Measurements from ENCODE around the gene ACSS2.

The ACSS2 gene

GRCh38 chr20:34951252-34951651, 74.8 kb downstream of the ACSS2 start:
- Histone ChIP-seq H3K9me3 (ENCODE audit: control insufficient read depth, insufficient read depth, low read length) (no peaks in the 10 kb centered on the region), H3K4me1 (ENCODE audit: control insufficient read depth, insufficient read depth, low read length) (peaks cover 19% of the 10 kb centered on the region), H3K27me3 (ENCODE audit: control insufficient read depth, insufficient read depth, low read length) (no peaks in the 10 kb centered on the region), H3K27ac (ENCODE audit: low read depth, low read length) (no peak overlapping the region), H3K36me3 (ENCODE audit: control insufficient read depth, insufficient read depth, low read length) (peaks cover 22% of the 10 kb centered on the region), H3K9ac (ENCODE audit: low read depth, low read length) (no peak overlapping the region), H3K4me3 (ENCODE audit: low read depth, low read length) (no peak overlapping the region)

DNA sequence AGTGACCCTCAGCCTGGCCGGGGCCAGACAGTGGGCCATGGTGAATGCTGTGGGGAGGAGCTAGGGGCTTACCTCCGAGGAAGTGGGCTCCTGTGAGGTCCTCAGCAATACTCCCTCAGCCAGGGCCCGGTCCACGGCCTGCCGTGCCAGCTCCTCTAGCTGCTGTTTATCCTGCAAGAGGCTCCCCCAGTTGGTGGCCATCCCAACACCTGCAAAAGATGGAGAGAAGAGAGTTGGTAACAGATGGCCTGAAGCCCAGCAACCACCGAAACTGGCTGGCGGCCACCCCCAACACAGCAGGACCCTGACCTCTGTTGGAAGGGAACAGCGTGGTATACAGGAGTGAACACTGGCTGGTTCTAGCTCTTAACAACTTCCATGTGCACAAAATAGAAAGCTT, 75.2 kb downstream of the ACSS2 start:
- Histone ChIP-seq H3K4me1 (ENCODE audit: control insufficient read depth, insufficient read depth, low read length) (peaks cover 21% of the 10 kb centered on the region), H3K36me3 (ENCODE audit: control insufficient read depth, insufficient read depth, low read length) (peaks cover 19% of the 10 kb centered on the region), H3K27ac (ENCODE audit: low read depth, low read length) (no peak overlapping the region), H3K4me3 (ENCODE audit: low read depth, low read length) (no peak overlapping the region), H3K27me3 (ENCODE audit: control insufficient read depth, insufficient read depth, low read length) (no peaks in the 10 kb centered on the region), H3K9me3 (ENCODE audit: control insufficient read depth, insufficient read depth, low read length) (no peaks in the 10 kb centered on the region), H3K9ac (ENCODE audit: low read depth, low read length) (no peak overlapping the region)

DNA sequence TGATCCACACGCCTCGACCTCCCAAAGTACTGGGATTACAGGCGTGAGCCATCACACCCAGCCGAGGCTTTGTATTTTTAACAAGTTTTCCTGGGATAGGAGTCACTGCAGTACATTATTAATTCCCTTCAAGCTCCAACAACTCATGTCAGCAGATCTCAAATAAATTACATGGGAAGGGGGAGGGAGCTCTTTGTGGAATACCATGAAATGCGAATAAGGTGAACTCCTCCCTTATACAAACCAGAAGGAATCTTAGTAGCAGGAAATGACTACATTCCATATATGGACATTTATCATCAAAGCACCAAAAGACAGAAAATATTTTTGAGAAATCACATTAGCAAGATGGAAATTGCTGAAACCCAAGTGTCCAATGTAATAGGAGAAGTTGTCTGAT, 76.3 kb downstream of the ACSS2 start:
- Histone ChIP-seq H3K4me3 (ENCODE audit: low read depth, low read length) (no peak overlapping the region), H3K27ac (ENCODE audit: low read depth, low read length) (no peak overlapping the region), H3K9ac (ENCODE audit: low read depth, low read length) (no peak overlapping the region), H3K9me3 (ENCODE audit: control insufficient read depth, insufficient read depth, low read length) (no peaks in the 10 kb centered on the region), H3K36me3 (ENCODE audit: control insufficient read depth, insufficient read depth, low read length) (peaks cover 19% of the 10 kb centered on the region), H3K4me1 (ENCODE audit: control insufficient read depth, insufficient read depth, low read length) (peaks cover 21% of the 10 kb centered on the region), H3K27me3 (ENCODE audit: control insufficient read depth, insufficient read depth, low read length) (no peaks in the 10 kb centered on the region)

- Histone ChIP-seq H3K9ac (ENCODE audit: low read depth, low read length) (no peak overlapping the region), H3K36me3 (ENCODE audit: control insufficient read depth, insufficient read depth, low read length) (peaks cover 19% of the 10 kb centered on the region), H3K4me1 (ENCODE audit: control insufficient read depth, insufficient read depth, low read length) (peaks cover 21% of the 10 kb centered on the region), H3K4me3 (ENCODE audit: low read depth, low read length) (no peak overlapping the region), H3K9me3 (ENCODE audit: control insufficient read depth, insufficient read depth, low read length) (no peaks in the 10 kb centered on the region), H3K27me3 (ENCODE audit: control insufficient read depth, insufficient read depth, low read length) (no peaks in the 10 kb centered on the region), H3K27ac (ENCODE audit: low read depth, low read length) (no peak overlapping the region)
Observed at GRCh38 chr20:34953960-34954359, 77.5 kb downstream of the ACSS2 start.

- Histone ChIP-seq H3K4me3 (ENCODE audit: low read depth, low read length) (peak overlapping the region; percentile 92), H3K27ac (ENCODE audit: low read depth, low read length) (no peak overlapping the region), H3K36me3 (ENCODE audit: control insufficient read depth, insufficient read depth, low read length) (peaks cover 11% of the 10 kb centered on the region), H3K4me1 (ENCODE audit: control insufficient read depth, insufficient read depth, low read length) (peaks cover 21% of the 10 kb centered on the region), H3K9me3 (ENCODE audit: control insufficient read depth, insufficient read depth, low read length) (no peaks in the 10 kb centered on the region), H3K27me3 (ENCODE audit: control insufficient read depth, insufficient read depth, low read length) (no peaks in the 10 kb centered on the region), H3K9ac (ENCODE audit: low read depth, low read length) (peak overlapping the region; percentile 84)
Observed at GRCh38 chr20:34954904-34955230, 78.5 kb downstream of the ACSS2 start.

DNA sequence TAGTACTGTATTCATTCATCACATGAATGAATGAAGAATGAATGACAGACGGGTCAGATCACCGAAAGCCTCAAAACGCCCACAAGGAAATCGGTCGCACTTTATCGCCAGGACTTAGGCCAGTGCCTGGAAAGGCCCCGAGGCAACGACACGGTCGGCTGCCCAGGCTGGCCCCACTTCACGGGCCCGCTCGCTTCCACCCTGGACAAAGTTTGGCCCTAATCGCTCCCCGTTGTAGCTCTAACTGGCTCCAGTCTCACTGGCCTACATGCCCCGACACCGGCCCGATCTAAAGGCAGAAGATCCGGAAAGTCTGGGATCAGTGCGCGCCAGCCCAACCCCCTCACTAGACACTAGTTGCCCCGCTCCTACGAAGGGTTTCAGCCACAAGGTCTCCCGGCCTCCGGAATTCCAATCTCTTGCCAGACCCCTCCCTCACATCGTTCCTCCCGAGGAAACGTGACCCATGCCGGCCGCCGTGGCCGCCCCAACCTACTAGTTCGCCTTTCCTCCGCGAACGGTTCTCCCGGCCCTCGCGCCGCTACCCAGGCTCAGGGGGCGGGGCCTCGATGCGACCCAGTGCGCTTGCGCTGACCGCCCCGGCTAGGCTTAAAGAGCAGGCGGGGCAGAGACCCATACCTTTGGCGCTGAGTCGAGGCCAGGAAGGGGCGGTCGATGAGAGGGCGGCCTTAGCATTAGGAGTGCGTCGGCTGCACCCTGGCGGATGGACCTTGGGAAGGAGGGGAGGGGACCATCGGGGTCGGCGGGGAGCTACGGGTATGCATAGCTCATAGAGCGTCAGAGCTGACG, 79.0 kb downstream of the ACSS2 start, which contains the start of the genes GSS and MYH7B:
Gene GSS, minus strand, starts transcription at position 576 of the 810 bp plus-strand sequence. CDS start 3,954 bp downstream, outside the sequence.
Gene MYH7B, plus strand, starts transcription at position 638 of the 810 bp plus-strand sequence. CDS start 22,138 bp downstream, outside the sequence.
- no peaks in the 10 kb centered on the region for H3K9me3 ChIP-seq (ENCODE audit: control insufficient read depth, insufficient read depth, low read length)
- H3K27ac ChIP-seq (ENCODE audit: low read depth, low read length): peak within 1 kb of the TSS; percentile 85
- peak within 1 kb of the TSS; percentile 92 for H3K4me3 ChIP-seq (ENCODE audit: low read depth, low read length)
- H3K9ac ChIP-seq (ENCODE audit: low read depth, low read length): peak within 1 kb of the TSS; percentile 84
- H3K36me3 ChIP-seq (ENCODE audit: control insufficient read depth, insufficient read depth, low read length): peaks cover 6% of the 10 kb centered on the region; the same call in 1 of the 2 replicates
- peaks cover 22% of the 10 kb centered on the region for H3K4me1 ChIP-seq (ENCODE audit: control insufficient read depth, insufficient read depth, low read length)
- H3K27me3 ChIP-seq (ENCODE audit: control insufficient read depth, insufficient read depth, low read length): no peaks in the 10 kb centered on the region

DNA sequence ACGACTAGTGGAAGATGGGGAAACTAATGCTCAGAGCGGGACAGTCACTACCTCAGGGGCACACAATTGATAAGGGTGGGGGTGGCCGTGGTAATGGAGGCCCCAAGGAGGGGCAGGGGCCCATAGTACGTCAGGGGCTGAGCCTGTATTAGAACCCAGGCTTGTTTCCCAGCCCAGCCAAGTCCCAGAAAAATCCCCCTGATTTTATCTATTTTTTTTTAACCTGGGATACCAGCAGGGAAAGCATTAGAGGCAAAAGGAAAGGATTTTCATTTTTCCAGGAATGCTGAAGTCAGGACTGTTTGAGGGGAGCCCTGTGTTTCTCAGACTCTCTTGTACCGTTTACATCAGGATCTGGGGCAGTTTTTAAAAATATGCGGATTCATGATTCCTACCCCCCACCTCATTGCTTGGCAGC, 79.6 kb downstream of the ACSS2 start:
- peak overlapping the region; percentile 85 for H3K27ac ChIP-seq (ENCODE audit: low read depth, low read length)
- H3K9ac ChIP-seq (ENCODE audit: low read depth, low read length): no peak overlapping the region
- peak overlapping the region; percentile 92 for H3K4me3 ChIP-seq (ENCODE audit: low read depth, low read length)
- H3K9me3 ChIP-seq (ENCODE audit: control insufficient read depth, insufficient read depth, low read length): no peaks in the 10 kb centered on the region
- H3K27me3 ChIP-seq (ENCODE audit: control insufficient read depth, insufficient read depth, low read length): no peaks in the 10 kb centered on the region
- H3K4me1 ChIP-seq (ENCODE audit: control insufficient read depth, insufficient read depth, low read length): peaks cover 25% of the 10 kb centered on the region
- peaks cover 3% of the 10 kb centered on the region; the same call in 1 of the 2 replicates for H3K36me3 ChIP-seq (ENCODE audit: control insufficient read depth, insufficient read depth, low read length)

DNA sequence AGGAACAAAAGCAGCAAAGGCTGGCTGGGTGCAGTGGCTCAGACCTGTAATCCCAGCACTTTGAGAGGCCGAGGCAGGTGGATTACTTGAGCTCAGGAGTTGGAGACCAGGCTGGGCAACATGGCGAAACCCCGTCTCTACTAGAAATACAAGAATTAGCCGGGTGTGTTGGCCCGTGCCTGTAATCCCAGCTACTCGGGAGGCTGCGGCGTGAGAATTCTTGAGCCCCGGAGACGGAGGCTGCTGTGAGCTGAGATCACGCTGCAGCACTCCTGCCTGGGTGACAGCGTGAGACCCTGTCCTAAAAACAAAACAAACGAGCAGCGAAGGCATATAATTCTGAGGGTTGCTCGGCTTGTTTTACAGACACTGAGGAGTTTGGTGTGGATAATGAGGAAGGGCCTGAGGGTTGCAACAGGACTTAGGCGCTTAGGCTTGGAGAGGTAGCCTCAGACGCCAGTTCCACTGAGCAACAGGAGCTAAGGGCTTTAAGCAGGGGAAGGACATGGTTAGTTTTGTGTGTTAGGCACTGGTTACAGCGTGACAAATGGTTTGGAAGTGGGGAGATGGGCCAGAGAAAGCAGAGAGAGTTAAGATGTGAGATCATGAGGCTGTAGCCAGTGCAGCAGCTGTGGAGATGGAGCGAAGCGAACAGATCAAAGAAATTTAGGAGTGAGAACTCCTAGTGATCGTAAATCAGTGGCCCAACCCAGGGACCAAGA, 80.5 kb downstream of the ACSS2 start:
- Histone ChIP-seq H3K9ac (ENCODE audit: low read depth, low read length) (no peak overlapping the region), H3K4me1 (ENCODE audit: control insufficient read depth, insufficient read depth, low read length) (peaks cover 22% of the 10 kb centered on the region), H3K9me3 (ENCODE audit: control insufficient read depth, insufficient read depth, low read length) (no peaks in the 10 kb centered on the region), H3K36me3 (ENCODE audit: control insufficient read depth, insufficient read depth, low read length) (no peaks in the 10 kb centered on the region), H3K27me3 (ENCODE audit: control insufficient read depth, insufficient read depth, low read length) (no peaks in the 10 kb centered on the region), H3K27ac (ENCODE audit: low read depth, low read length) (no peak overlapping the region), H3K4me3 (ENCODE audit: low read depth, low read length) (no peak overlapping the region)

DNA sequence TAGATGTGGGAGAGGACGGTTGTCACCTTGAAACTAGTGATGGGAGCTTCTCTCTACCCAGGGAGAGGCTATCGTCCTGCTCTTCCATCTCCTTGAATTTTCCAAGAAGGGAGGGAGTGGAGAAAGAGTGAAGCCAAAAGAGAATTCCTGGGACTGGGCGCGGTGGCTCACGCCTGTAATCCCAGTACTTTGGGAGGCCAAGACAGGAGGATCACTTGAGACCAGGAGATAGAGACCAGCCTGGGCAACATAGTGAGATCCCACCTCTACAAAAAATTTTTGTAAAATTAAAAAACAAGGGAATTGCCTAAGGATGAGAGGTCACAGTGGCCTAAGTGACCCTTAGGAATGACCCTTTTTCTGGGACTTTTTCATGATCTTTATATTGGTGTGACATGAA, 88.1 kb downstream of the ACSS2 start:
- H3K36me3 ChIP-seq (ENCODE audit: control insufficient read depth, insufficient read depth, low read length): no peaks in the 10 kb centered on the region
- H3K27ac ChIP-seq (ENCODE audit: low read depth, low read length): no peak overlapping the region
- H3K4me1 ChIP-seq (ENCODE audit: control insufficient read depth, insufficient read depth, low read length): peaks cover 4% of the 10 kb centered on the region
- H3K9me3 ChIP-seq (ENCODE audit: control insufficient read depth, insufficient read depth, low read length): no peaks in the 10 kb centered on the region
- no peak overlapping the region for H3K9ac ChIP-seq (ENCODE audit: low read depth, low read length)
- H3K4me3 ChIP-seq (ENCODE audit: low read depth, low read length): no peak overlapping the region
- no peaks in the 10 kb centered on the region for H3K27me3 ChIP-seq (ENCODE audit: control insufficient read depth, insufficient read depth, low read length)

GRCh38 chr20:34965051-34965450, 88.6 kb downstream of the ACSS2 start:
- H3K36me3 ChIP-seq (ENCODE audit: control insufficient read depth, insufficient read depth, low read length): no peaks in the 10 kb centered on the region
- no peak overlapping the region for H3K9ac ChIP-seq (ENCODE audit: low read depth, low read length)
- no peaks in the 10 kb centered on the region for H3K27me3 ChIP-seq (ENCODE audit: control insufficient read depth, insufficient read depth, low read length)
- H3K27ac ChIP-seq (ENCODE audit: low read depth, low read length): no peak overlapping the region
- peaks cover 4% of the 10 kb centered on the region for H3K4me1 ChIP-seq (ENCODE audit: control insufficient read depth, insufficient read depth, low read length)
- H3K9me3 ChIP-seq (ENCODE audit: control insufficient read depth, insufficient read depth, low read length): no peaks in the 10 kb centered on the region
- no peak overlapping the region for H3K4me3 ChIP-seq (ENCODE audit: low read depth, low read length)

DNA sequence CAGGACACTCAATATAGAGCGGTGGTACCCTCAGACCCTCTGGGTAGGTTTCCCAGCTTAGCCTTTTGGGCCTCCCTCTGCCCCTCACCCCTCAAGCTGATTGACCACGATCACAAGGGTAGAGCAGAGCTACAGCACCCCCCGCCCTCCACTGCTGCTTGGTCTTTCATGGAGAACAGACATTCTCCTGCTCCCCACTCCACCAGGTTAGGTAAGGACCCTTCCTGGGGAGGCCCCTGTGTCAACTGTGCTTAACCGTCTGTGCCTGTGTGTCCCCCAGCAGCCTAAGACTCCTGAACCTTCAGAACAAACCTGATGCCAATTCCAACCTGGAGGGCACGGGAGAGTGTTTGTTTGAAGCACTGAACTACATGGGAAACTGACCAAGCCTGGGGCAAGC, 91.0 kb downstream of the ACSS2 start:
- H3K27ac ChIP-seq (ENCODE audit: low read depth, low read length): no peak overlapping the region
- no peak overlapping the region for H3K4me3 ChIP-seq (ENCODE audit: low read depth, low read length)
- no peaks in the 10 kb centered on the region for H3K27me3 ChIP-seq (ENCODE audit: control insufficient read depth, insufficient read depth, low read length)
- no peaks in the 10 kb centered on the region; the same call in 1 of the 2 replicates for H3K4me1 ChIP-seq (ENCODE audit: control insufficient read depth, insufficient read depth, low read length)
- H3K36me3 ChIP-seq (ENCODE audit: control insufficient read depth, insufficient read depth, low read length): no peaks in the 10 kb centered on the region
- H3K9ac ChIP-seq (ENCODE audit: low read depth, low read length): no peak overlapping the region
- no peaks in the 10 kb centered on the region for H3K9me3 ChIP-seq (ENCODE audit: control insufficient read depth, insufficient read depth, low read length)

Measured in HUES48 (cell line).